DMS114 treated with DMSO at 0.1 percent for 48 hours (cell line): ENCODE measurements around the gene GPR89B.
"Not testable (repeated sequence)": the region's sequence is repeated elsewhere in the genome, so short reads cannot be mapped to it uniquely, and the experiment has no call there.

ENCODE experiments used
- DNase-seq: peaks from one replicate; lab custom pipeline; 2025; ENCODE audit not compliant: unreplicated experiment; lab: John Stamatoyannopoulos, UW

The GPR89B gene

DNA sequence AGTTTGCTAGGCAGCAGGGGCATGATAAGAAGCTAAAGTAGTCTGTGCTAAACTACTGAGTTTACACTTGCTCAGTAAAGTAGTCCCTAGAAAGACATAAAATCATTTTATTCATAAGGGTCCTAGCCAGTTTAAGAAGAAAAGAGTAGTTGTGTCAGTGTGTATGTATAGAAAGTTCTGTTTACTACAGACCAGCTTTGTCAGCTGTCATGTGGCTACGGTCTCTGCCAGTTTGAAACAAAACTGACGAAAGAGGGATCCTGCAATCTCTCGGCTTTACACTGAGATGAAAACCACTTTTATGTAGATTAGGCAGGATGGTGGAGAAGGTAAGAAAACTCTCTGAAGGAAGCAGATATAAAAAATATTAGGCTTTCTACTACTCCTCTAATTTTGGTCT lies 7.1 kb downstream of the GPR89B start:
- not testable (repeated sequence) for DNase-seq

DNA sequence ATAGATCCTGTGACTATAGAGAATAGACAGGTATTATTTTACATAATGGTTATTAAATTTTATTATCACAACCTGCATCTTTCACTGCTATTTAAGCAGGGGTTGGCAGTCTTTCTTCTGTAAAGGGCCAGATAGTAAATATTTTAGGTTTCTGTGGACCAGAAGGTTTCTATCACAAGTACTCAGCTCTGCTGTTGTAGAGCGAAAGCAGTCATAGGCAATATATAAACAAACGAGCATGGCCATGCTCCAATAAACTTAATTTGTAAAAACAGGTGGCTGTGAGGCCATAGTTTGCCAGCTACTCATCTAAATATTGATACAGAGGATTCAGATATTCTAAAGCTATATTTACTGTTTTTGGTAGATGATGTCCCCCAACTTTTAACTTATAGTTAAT lies 12.2 kb downstream of the GPR89B start:
- DNase-seq = not testable (repeated sequence)

GRCh38 chr1:147942563-147942962 lies 14.3 kb downstream of the GPR89B start:
- DNase-seq = not testable (repeated sequence)

GRCh38 chr1:147949517-147949916 lies 21.3 kb downstream of the GPR89B start:
- DNase-seq = not testable (repeated sequence)

DNA sequence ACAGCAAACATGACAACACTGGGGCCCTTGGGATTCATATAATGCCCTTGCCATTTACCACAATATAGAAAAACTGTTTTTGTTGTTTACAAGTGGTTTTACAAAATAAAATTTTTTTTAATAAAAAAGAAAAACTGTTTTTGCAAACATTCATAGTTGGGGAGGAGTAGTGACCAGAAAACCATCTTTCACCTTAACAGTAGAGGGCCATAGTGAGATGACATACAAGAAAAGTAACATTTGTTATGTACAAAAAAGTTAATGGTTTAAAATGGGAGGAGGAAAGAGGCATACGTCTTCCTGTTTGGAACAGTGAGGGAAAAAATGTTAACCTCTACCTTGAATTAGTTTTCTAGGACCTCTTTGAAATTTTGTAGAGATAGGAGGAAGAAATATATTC lies 30.7 kb downstream of the GPR89B start:
- DNase-seq = not testable (repeated sequence)

DNA sequence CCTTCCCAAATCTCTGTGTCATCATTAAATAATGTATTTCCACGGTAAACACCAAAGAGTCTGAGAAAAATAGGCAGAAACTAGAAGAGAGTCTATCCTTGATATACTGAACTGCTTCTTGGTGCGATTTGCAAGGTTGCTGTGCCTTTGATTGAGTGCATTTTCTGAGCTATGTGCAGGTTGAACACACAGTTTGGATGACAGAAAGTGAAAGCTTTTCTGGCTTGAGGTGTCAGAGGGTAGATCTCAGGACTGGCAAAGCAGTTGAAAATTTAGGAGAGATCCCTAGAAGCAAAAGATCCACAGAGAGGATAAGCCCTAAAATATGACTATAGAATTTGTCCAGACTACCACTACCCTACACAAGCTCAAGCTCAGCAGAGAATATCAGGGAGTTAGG lies 31.5 kb downstream of the GPR89B start:
- DNase-seq = not testable (repeated sequence)

DNA sequence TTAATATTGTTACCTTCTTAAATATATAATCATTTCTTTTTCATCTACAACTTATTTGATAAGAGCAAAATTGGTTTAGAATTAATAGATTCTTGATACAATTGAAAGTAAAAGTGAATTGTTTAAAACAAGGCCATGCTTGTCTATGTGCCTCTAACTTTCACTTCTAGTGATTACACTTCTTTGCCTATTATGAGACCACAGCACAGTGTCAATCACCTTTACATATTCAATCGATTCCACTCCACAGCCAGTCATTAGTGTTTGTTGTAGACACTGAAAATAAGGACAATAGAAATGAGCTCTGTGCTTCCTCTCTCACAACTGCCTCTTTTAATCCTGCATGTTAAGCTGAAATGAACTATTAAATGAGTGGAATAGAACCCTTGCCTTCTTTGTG lies 36.4 kb downstream of the GPR89B start:
- DNase-seq = not testable (repeated sequence)

GRCh38 chr1:147966657-147967056 lies 38.4 kb downstream of the GPR89B start:
- not testable (repeated sequence) for DNase-seq

DNA sequence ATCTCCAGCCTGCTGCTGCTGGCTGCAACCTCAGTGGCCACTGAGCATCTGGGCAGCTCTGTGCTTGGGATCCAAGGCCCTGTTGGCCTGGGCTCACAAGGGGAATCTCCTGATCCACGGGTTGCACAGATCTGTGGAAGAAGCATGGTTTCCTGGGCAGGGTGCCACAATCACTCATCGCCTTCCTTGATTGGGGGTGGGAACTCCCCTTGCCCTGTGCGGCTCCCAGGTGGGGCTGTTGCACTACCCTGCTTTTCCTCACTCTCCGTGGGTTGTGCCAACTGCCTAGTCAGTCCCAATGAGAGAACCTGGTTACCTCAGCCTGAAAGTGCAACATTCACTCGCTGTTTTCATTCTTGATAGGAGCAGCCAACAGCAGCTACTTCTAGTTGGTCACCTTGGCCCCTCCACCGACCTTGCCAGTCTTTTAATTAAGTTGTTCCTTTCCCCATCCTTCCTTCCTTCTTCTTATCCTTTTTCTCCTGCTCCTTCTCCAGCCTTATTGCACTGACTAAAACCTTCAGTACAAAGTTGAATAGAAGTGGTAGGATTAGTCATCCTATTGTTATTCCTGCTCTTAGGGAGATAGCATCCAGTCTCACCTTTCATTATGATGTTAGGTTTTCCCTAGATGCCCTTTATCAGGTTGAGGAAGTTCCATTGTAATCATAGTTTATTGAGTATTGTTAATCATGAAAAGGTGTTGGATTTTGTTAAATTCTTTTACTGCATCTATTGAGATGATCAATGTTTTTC lies 50.9 kb downstream of the GPR89B start:
- DNase-seq = not testable (repeated sequence)

- not testable (repeated sequence) for DNase-seq
These were observed 57.2 kb downstream of the GPR89B start for GRCh38 chr1:147985374-147985773.

GRCh38 chr1:147987893-147988292 lies 59.7 kb downstream of the GPR89B start:
- DNase-seq = not testable (repeated sequence)

DNA sequence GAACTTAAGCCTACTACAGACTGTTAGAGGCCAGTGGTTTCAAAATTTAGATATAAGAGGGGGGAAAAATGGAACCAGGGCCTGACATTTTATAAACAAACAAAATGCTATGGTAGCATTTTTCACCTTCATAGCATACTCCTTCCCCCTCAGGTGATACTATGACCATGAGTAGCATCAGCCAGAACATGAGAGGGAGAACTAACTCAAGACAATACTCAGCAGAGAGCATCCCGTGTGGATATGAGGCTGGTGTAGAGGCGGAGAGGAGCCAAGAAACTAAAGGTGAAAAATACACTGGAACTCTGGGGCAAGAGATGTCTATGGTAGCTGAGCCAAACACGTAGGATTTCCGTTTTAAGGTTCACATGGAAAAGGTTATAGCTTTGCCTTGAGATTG lies 64.7 kb downstream of the GPR89B start:
- DNase-seq = not testable (repeated sequence)

DNA sequence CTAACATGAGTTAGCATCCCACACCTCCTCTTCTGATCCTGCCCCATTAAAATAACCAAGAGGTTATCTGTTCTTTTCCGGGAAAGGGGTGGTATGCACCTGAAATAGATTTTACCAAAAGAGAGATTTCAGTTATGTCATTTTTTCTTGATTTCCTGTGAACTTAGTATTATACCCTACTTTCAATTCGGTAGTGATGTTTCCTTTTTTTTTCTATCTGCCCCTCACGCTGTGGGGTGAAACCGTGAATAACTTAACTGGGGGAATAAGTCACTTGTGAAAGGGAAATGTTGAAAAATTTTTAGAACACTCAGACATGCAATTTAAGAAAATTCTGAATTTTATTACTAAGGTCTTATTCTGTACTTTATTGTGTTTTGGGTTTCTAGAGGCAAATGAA lies 65.2 kb downstream of the GPR89B start:
- DNase-seq = not testable (repeated sequence)

DNA sequence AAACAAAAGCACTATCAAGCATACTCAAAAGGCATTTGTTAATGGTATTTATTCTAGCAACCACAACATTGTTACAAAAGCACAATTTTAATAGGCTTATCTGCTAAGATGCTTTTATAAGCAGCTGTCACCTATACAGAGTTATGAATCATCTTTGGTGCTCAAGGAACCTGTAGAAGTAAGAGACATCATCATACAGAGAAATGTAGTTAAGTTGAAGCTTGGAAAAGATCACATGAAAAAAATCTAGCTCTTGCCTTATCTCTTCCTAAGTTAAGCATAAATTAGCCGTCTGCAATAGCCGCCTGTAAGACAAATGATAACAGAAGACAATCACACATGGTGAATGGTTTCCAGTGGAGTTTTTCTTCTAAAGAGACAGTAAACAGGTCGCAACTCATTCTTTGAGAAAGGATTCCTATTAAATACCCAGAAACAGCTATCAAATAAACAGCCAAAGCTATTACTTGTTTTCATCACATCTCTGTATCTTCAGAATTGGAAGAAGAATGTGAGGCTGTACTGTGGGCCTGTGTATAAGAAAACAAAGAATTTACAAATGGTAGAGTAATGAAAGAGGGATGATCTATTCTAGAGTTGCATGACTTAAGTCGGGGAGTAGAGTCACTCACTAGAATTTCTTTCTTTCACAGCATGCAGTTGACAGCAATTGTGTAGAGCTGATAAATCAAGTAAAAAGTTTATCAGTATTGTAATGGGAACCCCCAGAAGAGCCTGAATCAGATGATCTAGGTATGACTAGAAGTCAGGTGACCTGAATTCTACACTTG lies 65.8 kb downstream of the GPR89B start:
- DNase-seq = not testable (repeated sequence)

- not testable (repeated sequence) for DNase-seq
These were observed 67.9 kb downstream of the GPR89B start for GRCh38 chr1:147996088-147996487.

DNA sequence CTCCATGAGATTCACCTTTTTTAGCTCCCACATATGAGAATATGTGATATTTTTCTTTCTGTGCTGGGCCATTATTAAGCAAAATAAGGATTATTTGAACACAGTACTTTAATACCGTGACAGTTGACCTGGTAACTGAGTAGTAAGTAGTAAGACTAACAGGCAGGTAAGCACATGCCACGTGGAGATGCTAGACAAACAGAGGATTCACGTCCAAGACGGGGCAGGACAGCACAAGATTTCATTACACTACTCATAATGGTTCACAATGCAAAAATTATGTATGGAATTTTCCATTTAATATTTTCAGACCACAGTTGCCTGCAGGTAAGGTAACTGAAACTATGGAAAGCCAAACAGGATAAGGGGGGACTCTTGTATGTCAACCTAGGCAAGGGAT lies 79.5 kb downstream of the GPR89B start:
- DNase-seq = not testable (repeated sequence)

- no peak for DNase-seq
These were observed 82.3 kb downstream of the GPR89B start for GRCh38 chr1:148010527-148010926.

- not testable (repeated sequence) for DNase-seq
These were observed 85.2 kb downstream of the GPR89B start for GRCh38 chr1:148013177-148014144.

- DNase-seq = not testable (repeated sequence)
These were observed 86.3 kb downstream of the GPR89B start for GRCh38 chr1:148014289-148015200.

DNA sequence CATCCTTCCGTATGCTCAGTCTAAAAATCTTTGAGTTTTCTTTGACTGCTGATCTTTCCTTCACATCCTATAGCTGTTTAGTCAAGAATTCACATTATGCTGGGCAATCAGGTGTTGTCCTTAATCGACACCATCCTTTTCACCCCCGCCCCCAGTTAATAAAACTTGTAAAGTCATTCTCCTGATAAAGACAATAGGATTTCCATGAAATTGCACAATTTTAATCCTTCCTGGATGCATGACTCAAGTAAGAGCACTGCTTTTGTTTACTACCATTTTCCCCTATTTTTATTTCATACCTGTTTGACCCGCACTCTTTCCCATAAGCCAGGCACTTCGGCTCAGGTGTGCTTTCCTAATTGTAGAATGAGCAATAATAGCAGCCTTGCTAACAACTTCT lies 96.7 kb downstream of the GPR89B start:
- not testable (repeated sequence) for DNase-seq
